Suppressor macrophage (primary cell): ENCODE data around the gene NUP98.
A peak's percentile ranks its signal among the peaks of the same experiment; 100 is the strongest.
"Not testable (repeated sequence)": the region's sequence is repeated elsewhere in the genome, so short reads cannot be mapped to it uniquely, and the experiment has no call there.

Source experiments
- DNase-seq, 4 experiments: peaks; one replicate each; pipeline ENCODE4 v3.0.0-alpha.2; 2020 to 2022

NUP98 gene

GRCh38 chr11:3667149-3668035 lies 130.0 kb downstream of the NUP98 start:
- DNase-seq: no peak

GRCh38 chr11:3666023-3666530 lies 131.3 kb downstream of the NUP98 start:
- DNase-seq: no peak

GRCh38 chr11:3665336-3666022 lies 131.9 kb downstream of the NUP98 start:
- DNase-seq: peak; percentile 42 to 71 (median 54)

- no peak for DNase-seq
Measured at GRCh38 chr11:3664032-3664630, 133.2 kb downstream of the NUP98 start.

GRCh38 chr11:3662856-3663255 lies 134.5 kb downstream of the NUP98 start:
- DNase-seq: no peak

- no peak for DNase-seq
Measured at GRCh38 chr11:3660960-3661359, 136.4 kb downstream of the NUP98 start.

- DNase-seq: no peak
Measured at GRCh38 chr11:3659595-3660515, 137.5 kb downstream of the NUP98 start.

- DNase-seq: no peak
Measured at GRCh38 chr11:3658252-3658651, 139.1 kb downstream of the NUP98 start.

- DNase-seq: not testable (repeated sequence)
Measured at GRCh38 chr11:3657331-3657730, 140.0 kb downstream of the NUP98 start.

GRCh38 chr11:3655547-3655946 lies 141.8 kb downstream of the NUP98 start:
- no peak for DNase-seq

GRCh38 chr11:3652514-3652913 lies 144.8 kb downstream of the NUP98 start:
- not testable (repeated sequence) for DNase-seq

- not testable (repeated sequence) for DNase-seq
Measured at GRCh38 chr11:3649374-3649773, 148.0 kb downstream of the NUP98 start.

GRCh38 chr11:3648843-3649242 lies 148.5 kb downstream of the NUP98 start:
- not testable (repeated sequence) for DNase-seq

- no peak for DNase-seq
Measured at GRCh38 chr11:3645552-3645951, 151.8 kb downstream of the NUP98 start.

GRCh38 chr11:3644817-3645235 lies 152.5 kb downstream of the NUP98 start, which contains the start of gene ART1:
Gene ART1 (plus strand): TSS chr11:3645128. CDS start chr11:3659214, 14,086 bp downstream.
- no peak for DNase-seq

- DNase-seq: not testable (repeated sequence)
Measured at GRCh38 chr11:3643102-3643546, 154.2 kb downstream of the NUP98 start.

- peak; percentile 65 to 78 (median 70) for DNase-seq
Measured at GRCh38 chr11:3642071-3642951, 155.0 kb downstream of the NUP98 start.

- no peak for DNase-seq
Measured at GRCh38 chr11:3641701-3642070, 155.7 kb downstream of the NUP98 start, which contains the start of gene ART5. Gene ART5 (minus strand): TSS chr11:3641992. CDS start chr11:3641862, 130 bp downstream.

GRCh38 chr11:3641191-3641590 lies 156.2 kb downstream of the NUP98 start:
- DNase-seq: no peak

GRCh38 chr11:3639841-3640240 lies 157.5 kb downstream of the NUP98 start:
- no peak for DNase-seq

GRCh38 chr11:3638513-3638912 lies 158.8 kb downstream of the NUP98 start:
- DNase-seq: no peak
